ENCODE data around the gene RFLNA.
A peak's percentile ranks its signal among the peaks of the same experiment; 100 is the strongest.

Gene RFLNA

GRCh38 chr12:124293286-124294003 lies 1.4 kb upstream of the RFLNA start:
- peak; percentile 57; the same call in 1 of the 2 replicates for TF ChIP-seq GATA2 (IDR thresholded peaks at IDR 0.05; ENCODE audit: low read depth, low read length)
- TF ChIP-seq GATA3 (IDR thresholded peaks at IDR 0.05; ENCODE audit: low read depth, low read length) = no peak

- TF ChIP-seq GATA2 (IDR thresholded peaks at IDR 0.05; ENCODE audit: low read depth, low read length) = no peak
- no peak for TF ChIP-seq GATA3 (IDR thresholded peaks at IDR 0.05; ENCODE audit: low read depth, low read length)
These were observed 652 bp downstream of the RFLNA start for GRCh38 chr12:124295431-124296058.

GRCh38 chr12:124296295-124296915 lies 1.5 kb downstream of the RFLNA start:
- TF ChIP-seq GATA2 (IDR thresholded peaks at IDR 0.05; ENCODE audit: low read depth, low read length) (no peak), GATA3 (IDR thresholded peaks at IDR 0.05; ENCODE audit: low read depth, low read length) (no peak)

- no peak for TF ChIP-seq GATA2 (IDR thresholded peaks at IDR 0.05; ENCODE audit: low read depth, low read length)
These were observed 2.0 kb downstream of the RFLNA start for GRCh38 chr12:124296916-124297351.

GRCh38 chr12:124297389-124297788 lies 2.5 kb downstream of the RFLNA start:
- TF ChIP-seq GATA2 (IDR thresholded peaks at IDR 0.05; ENCODE audit: low read depth, low read length) (no peak), GATA3 (IDR thresholded peaks at IDR 0.05; ENCODE audit: low read depth, low read length) (no peak)

- no peak for TF ChIP-seq GATA2 (IDR thresholded peaks at IDR 0.05; ENCODE audit: low read depth, low read length)
- TF ChIP-seq GATA3 (IDR thresholded peaks at IDR 0.05; ENCODE audit: low read depth, low read length) = no peak
These were observed 3.0 kb downstream of the RFLNA start for GRCh38 chr12:124297856-124298255.

DNA sequence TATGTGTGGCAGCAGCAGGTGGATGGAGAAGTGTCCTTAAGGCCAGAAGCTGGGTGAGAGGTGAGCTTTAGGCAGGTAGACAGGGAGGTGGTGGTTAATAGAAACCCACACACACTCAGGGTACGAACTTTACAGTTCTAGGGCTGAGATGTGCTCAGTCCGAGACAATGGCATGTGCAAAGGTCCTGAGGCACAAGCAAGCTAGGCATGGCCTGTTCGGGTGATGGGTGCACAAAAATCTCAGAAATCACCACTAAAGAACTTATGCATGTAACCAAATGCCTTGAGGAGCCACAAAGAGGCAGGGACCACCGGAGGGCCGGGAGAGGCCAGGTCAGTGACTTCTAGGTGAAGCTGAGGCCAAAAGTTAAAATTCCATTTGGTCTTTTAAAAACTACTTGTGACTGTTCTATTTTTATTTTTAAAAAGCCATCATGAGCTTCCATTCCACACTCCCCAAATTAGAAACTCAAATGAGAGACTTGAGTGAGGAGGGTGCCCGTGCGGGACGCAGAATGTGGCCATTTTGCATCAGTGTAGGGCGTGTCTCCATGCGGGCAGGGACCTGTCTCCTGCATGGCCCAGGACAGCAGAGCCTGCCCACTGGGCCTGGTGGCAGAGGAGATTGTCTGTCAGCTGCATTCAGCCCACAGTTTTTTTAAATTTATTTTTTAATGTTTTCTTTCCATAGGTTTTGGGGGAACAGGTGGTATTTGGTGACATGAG lies 4.0 kb downstream of the RFLNA start:
- no peak for TF ChIP-seq GATA2 (IDR thresholded peaks at IDR 0.05; ENCODE audit: low read depth, low read length)
- TF ChIP-seq GATA3 (IDR thresholded peaks at IDR 0.05; ENCODE audit: low read depth, low read length) = no peak

- TF ChIP-seq GATA2 (IDR thresholded peaks at IDR 0.05; ENCODE audit: low read depth, low read length) (no peak), GATA3 (IDR thresholded peaks at IDR 0.05; ENCODE audit: low read depth, low read length) (no peak)
These were observed 4.9 kb downstream of the RFLNA start for GRCh38 chr12:124299628-124300388.

DNA sequence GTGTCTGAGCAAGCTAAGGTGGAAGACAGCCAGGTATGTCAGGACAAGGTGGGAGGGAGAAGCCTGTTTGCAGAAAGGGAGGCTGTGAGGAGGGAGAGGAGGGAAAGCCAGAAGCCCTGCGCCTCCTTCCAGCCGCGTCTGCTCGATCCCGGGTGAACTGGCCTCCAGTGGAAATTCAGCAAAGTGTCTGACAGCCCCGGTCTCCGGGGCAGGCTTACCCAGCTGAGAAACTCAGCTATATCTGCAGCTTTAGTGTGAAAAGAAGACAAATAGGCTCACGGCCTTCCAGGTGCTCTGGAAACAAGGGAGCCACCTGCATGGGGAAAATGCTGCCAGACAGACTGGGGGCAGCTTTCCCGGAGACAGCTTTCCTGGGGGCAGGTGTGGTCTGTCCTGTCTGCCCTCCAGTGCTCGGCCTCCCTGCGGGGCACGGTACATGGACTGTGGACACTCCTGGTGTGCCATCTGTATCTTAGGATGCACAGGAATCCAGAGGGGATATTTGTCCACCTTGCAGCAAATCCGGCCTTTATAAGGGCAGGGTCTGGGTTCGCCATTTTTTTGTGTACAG lies 6.3 kb downstream of the RFLNA start:
- TF ChIP-seq GATA2 (IDR thresholded peaks at IDR 0.05; ENCODE audit: low read depth, low read length) = no peak

DNA sequence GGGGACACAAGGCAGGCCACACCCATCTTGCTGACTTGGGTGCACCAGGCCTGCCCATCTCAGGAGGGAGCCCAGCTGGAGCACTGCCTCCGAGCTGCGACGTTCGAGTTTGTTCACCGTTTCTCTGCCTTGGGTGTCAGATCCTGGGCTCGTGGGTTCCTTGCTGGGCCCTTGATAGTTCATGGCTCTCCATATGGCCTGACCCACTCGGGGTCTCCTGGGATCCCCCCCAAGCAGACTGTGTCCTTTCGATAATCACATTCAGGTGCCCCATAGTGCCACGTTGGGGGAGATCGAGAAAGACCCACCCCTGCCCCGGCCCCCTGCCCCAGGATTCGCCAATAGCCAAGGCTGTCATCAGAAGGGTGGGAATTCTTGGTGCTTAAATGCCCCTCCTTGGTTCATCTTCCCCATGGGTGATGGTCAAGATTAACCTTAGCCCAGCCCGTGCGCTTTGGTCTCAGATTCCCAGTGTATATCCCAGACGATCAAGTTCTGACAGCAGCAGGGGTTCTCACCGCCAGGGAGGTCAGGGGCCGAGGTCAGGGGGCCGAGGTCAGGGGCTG lies 7.4 kb downstream of the RFLNA start:
- TF ChIP-seq GATA2 (IDR thresholded peaks at IDR 0.05; ENCODE audit: low read depth, low read length) = no peak
- TF ChIP-seq GATA3 (IDR thresholded peaks at IDR 0.05; ENCODE audit: low read depth, low read length) = no peak

DNA sequence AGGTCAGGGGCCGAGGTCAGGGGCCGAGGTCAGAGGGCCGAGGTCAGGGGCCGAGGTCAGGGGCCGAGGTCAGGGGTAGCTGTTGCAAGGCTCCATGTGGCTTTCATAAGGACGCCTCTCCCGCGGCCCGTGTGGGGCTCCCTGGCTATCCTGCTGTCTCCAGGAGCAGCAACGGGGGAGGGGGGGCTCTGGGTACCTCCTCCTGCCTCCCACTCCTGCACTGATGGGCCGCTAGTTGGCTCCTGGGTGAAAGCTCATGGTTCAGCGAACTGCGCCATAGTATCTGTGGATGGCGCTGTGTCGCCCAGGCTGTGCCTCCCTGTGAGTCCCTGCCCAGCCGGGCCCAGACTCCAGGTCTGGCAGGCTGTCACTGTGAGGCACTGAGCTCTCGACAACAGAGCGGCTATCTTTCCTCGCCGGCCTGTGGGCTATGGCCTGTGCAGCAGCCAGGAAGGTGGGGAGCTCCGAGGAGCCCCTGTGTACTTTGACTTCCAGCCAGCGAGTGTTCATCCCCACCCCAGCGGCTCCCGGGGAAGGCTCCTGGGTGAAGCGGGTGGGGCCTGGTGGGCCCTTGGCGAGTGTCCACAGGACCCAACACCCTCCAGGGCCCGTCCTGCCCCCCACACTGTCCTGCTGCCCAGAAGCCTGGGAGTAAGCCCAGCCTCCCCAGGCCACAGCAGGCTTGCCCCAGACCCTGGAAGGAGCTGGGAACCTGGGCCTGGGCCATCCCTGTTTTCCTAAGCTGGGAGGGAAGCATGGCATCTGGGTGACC lies 8.1 kb downstream of the RFLNA start:
- TF ChIP-seq GATA2 (IDR thresholded peaks at IDR 0.05; ENCODE audit: low read depth, low read length) = no peak
- TF ChIP-seq GATA3 (IDR thresholded peaks at IDR 0.05; ENCODE audit: low read depth, low read length) = no peak

GRCh38 chr12:124303579-124304313 lies 8.9 kb downstream of the RFLNA start:
- TF ChIP-seq GATA2 (IDR thresholded peaks at IDR 0.05; ENCODE audit: low read depth, low read length) (no peak), GATA3 (IDR thresholded peaks at IDR 0.05; ENCODE audit: low read depth, low read length) (no peak)

All from SH-SY5Y (cell line).